ENCODE results near the gene TDRD9.
"Not testable (repeated sequence)": the region's sequence is repeated elsewhere in the genome, so short reads cannot be mapped to it uniquely, and the experiment has no call there.

TDRD9 gene

DNA sequence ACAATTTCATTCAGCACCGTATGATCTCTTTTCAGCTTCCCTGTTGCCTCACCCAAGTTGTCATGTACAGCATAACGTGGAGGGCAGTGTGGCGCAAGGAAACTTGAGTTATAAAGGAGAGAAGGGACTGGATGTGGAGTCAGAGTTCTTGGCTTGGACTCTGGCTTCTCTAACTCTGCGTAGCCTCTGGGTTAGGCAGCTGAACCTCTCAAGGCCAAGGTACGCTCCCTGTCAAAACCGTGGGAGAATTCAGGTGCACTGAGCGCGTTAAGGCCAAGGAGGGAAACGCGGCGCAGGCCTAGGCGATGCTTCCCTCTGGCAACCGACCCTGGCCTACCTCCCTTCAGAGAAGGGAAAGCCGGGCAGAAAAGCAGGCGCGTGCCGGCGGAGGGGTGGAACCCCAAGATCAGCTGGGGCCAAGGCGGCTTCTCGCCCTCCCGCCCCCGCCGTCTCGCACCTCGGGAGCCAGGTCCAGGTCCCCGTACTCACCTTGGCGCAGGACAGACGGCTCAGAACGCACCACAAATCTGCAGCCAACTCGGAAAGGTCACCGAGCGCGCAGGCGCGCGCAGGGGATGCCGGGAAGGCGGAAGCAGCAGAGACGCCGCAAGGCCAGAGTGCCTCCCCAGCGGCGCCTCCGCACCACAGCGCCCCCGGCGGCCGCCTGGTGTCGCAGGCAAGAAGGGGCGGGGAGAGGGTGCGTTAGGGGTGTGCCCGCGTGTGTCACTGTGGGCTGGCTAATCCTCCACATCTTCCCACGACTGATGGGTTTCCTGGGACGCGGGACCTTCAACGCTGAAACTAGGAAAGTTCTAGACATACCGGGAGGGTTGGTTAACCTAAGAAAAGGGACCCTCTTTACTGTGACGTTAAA, 7.0 kb upstream of the TDRD9 start:
- peak; percentile 92 for DNase-seq

DNA sequence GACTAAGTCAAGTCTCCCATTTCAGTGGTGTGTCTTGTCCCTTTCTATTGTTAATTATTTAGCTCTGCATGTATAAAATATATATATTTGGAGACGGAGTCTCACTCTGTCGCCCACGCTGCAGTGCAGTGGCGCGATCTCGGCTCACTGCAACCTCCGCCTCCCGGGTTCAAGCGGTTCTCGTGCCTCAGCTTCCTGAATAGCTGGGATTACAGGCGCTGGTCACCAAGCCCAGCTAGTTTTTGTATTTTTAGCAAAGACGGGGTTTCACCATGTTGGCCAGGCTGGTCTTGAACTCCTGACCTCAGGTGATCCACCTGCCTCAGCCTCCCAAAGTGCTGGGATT, 6.4 kb upstream of the TDRD9 start:
- DNase-seq = not testable (repeated sequence)

DNA sequence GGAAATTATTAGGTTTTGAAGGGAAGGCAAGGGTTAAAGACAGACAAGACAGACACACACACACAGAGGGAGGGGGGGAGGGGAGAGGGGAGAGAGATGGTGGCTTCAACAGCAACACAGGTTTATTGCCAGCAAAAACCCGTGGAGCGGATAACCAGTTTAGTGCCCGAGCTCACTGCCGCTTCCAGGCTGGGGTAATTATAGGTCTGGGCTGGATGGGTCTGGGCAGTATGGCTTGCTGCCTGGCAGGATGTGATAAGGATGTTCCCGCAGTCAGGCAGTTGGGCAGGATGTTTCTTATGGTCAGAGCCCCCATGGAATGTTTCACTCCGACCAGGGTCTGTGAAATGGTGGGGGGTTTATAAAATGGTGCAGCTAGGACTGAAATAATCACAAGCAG, 4.4 kb upstream of the TDRD9 start:
- no peak for DNase-seq

- no peak for DNase-seq
These were observed 2.9 kb upstream of the TDRD9 start for GRCh38 chr14:103925316-103925715.

GRCh38 chr14:103927566-103927965, 690 bp upstream of the TDRD9 start:
- no peak for DNase-seq

DNA sequence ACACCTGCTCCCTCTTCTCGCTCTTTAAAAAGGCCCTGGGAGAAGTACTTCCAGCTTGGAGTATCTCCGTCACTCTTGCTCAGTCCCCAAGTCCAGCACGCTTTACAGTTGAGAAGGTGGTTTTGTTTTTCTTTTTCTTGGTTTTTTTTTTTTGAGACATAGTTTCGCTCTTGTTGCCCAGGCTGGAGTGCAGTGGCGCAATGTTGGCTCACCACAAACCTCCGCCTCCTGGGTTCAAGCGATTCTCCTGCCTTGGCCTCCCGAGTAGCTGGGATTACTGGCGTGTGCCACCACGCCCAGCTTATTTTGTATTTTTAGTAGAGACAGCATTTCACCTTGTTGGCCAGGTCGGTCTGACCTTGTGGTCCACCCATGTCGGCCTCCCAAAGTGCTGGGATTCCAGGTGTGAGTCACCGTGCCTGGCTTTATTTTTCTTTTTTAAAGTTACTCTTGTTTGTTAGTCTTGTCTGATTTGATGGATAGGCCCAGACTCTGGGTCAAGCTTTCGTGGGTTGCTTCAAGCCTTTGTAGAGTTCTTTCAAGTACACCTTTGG, 1.9 kb downstream of the TDRD9 start:
- DNase-seq = no peak

GRCh38 chr14:103931422-103931821, 3.2 kb downstream of the TDRD9 start:
- no peak for DNase-seq

GRCh38 chr14:103932791-103933490, 4.7 kb downstream of the TDRD9 start:
- no peak for DNase-seq

GRCh38 chr14:103935102-103935501, 6.8 kb downstream of the TDRD9 start:
- DNase-seq = no peak

GRCh38 chr14:103941462-103941861, 13.2 kb downstream of the TDRD9 start:
- DNase-seq = no peak

DNA sequence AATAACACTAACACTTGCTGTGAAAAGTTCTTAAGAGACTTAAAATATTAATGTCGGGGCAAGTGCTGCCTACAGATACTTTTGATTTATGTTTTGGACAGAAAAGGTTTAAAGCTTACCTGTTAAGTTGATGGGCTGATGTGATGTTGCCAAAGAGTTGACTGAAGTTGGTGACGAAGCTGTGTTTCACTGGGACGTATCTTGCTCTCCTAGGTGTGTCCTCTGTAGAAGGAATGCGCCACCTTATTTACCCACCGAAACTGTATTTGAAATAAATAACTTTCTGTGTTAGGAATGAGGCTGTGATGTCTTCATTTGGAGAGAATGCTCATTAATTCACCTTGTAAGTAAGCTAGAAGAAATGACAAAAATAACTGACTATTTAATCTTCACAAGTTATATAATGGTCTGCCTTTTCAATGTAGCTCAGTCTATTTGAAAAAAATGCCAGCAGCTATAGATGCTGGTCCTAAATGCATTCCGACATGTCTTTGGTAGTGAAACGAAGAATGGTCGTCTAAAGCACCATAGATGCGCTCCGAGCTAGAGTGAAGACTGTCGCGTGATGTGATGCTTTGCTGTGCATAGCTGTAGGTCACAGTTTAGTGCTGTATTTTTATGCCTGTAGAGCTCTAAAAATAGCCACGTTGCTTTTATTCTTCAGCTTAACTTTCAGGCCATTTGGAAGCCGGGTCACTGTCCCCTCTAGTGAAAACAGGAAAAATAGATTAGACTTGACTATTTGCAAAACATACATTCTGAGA, 13.9 kb downstream of the TDRD9 start, which contains the start of gene RD3L:
Gene RD3L, minus strand, starts transcription at position 557 of the 764 bp plus-strand sequence. CDS start 834 bp downstream, outside the sequence.
- no peak for DNase-seq

GRCh38 chr14:103943673-103944072, 15.4 kb downstream of the TDRD9 start:
- no peak for DNase-seq

GRCh38 chr14:103946975-103947374, 18.7 kb downstream of the TDRD9 start:
- DNase-seq = no peak

GRCh38 chr14:103948442-103948841, 20.2 kb downstream of the TDRD9 start:
- no peak for DNase-seq

DNA sequence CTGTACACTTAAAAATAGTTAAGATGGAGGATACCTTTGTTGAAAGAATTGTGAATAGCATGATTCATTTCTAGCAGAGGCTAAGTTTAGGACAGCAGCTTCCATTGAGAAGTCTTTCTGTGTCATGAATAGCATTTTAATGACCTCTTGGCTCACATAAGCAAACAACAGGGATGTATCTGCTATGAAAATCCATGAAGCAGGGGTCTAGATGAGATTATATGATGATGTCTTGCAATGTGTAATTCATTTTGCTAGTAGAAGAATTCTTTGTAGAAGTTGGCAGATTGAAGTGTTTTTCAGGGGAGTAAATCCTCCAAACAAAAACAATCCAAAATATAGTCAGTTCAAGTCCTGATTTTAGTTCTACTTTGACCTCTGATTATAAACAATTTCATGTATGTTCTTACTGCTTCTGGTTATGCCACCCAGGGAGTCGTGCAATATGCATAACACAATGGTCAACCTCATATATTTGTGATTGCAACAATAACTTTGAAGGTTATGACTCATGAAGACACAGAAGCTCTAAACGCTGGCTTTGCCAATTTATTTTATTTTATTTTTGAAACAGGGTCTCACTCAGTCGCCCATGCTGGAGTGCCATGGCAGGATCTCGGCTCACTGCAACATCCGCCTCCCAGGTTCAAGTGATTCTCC, 21.0 kb downstream of the TDRD9 start:
- DNase-seq = no peak

DNA sequence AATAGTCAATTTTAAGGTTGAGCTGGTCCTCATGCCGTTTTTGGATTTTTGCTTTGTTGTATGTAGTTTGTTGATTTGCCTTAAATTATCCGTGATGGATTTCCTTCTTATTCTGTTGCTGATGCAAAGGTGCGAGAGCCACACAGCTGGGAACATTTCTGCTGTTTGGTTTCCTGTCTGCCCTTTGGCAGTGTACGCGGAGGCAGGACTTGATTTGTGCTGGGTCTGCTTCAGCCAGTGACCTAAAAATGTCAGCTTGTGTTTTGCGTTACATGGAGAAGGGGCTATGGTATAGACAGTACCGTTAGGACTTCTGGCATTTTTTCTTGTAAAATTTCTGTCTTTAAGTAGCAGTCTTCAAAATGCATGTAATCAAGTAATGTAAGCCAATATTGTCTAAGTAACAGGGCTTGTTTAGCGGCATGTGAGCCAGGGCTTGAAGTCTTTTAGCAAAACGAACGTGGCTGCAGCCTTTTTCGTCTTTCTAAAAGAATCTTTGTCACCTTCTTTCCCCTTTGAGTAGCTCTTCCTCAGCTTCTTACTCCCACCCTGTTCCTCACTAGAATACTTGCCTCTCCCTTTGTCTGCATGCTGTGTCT, 32.3 kb downstream of the TDRD9 start:
- DNase-seq = peak; percentile 10

- DNase-seq = no peak
These were observed 33.8 kb downstream of the TDRD9 start for GRCh38 chr14:103961928-103962578.

- DNase-seq = no peak
These were observed 38.4 kb downstream of the TDRD9 start for GRCh38 chr14:103966631-103967030.

GRCh38 chr14:103969961-103970360, 41.7 kb downstream of the TDRD9 start:
- no peak for DNase-seq

DNA sequence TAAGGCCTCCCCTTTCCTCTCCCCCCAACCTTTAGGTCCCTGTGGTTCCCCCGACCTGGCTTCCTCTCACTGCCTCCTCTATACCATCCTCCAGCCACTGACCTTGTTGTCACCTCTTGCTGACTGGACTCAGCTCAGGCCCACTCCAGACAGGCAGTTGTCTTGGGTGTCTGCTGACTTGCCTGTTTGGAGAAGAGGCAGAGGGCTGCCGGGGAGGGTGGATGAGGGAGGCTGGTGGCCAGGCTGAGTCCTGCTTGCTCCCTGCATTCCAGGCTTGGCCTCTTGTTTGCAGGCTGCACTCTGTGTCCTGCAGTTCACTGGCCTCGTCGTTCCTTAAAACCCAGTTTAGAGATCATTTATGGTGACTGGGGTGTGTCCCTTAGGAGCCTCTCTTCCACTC, 45.1 kb downstream of the TDRD9 start:
- DNase-seq = no peak

GRCh38 chr14:103974575-103974974, 46.3 kb downstream of the TDRD9 start:
- no peak for DNase-seq
